CD8-positive, alpha-beta memory T cell (primary cell): Measurements from ENCODE around the gene PITX1. TPM values are rescaled to one million over a fixed set of nuclear protein-coding genes. Genes with fewer than 3 reads are reported as not detected.

Experiments used
- CTCF ChIA-PET: fragments of 350-600 bp; sonication (Branson Sonifier 250); formaldehyde crosslinking; loops from one replicate; lab custom pipeline; 2021; ENCODE audit warnings: antibody characterized with exemption; lab: Charles Lee
- POLR2A ChIA-PET: fragments of 350-600 bp; sonication (Branson Sonifier 250); formaldehyde crosslinking; loops from one replicate; lab custom pipeline; 2021; ENCODE audit warnings: antibody characterized with exemption; lab: Charles Lee
- DNase-seq, 5 donors: peaks; one replicate each; pipeline versions ENCODE4 v3.0.0 to v3.0.0-alpha.2; 2020 to 2022; ENCODE audit warnings: mixed read lengths in 1 of 5
- H3K27ac ChIP-seq: one replicate; pipeline ENCODE4 v1.7.0; 2013; ENCODE audit warnings: low read depth, mild to moderate bottlenecking, low read length, moderate library complexity
- H3K27me3 ChIP-seq: 2 replicates; pipeline ENCODE4 v1.7.0; 2013; ENCODE audit warnings: low read length, mild to moderate bottlenecking; ENCODE audit not compliant: insufficient read depth, poor library complexity, severe bottlenecking
- H3K36me3 ChIP-seq: 2 replicates; pipeline ENCODE4 v1.7.0; 2013; ENCODE audit warnings: mild to moderate bottlenecking, low read length, moderate library complexity; ENCODE audit not compliant: insufficient read depth
- H3K4me1 ChIP-seq: 2 replicates; pipeline ENCODE4 v1.7.0; 2013; ENCODE audit warnings: mild to moderate bottlenecking, low read length, moderate library complexity; ENCODE audit not compliant: insufficient read depth
- H3K4me3 ChIP-seq: 2 replicates; pipeline ENCODE4 v1.7.0; 2013; ENCODE audit warnings: mild to moderate bottlenecking, low read length
- H3K9me3 ChIP-seq: 2 replicates; pipeline ENCODE4 v1.7.0; 2013; ENCODE audit warnings: mild to moderate bottlenecking, low read length
- H3K27ac Mint-ChIP-seq, 8 donors: one replicate each; pipeline ENCODE4 v1.8.0; 2020 to 2021; ENCODE audit warnings: mixed read lengths in 8 of 8, mild to moderate bottlenecking in 6 of 8, inconsistent platforms in 3 of 8, moderate library complexity in 3 of 8
- H3K27me3 Mint-ChIP-seq, 2 donors: one replicate each; pipeline ENCODE4 v1.8.0; 2020 to 2021; ENCODE audit warnings: mixed read lengths in 2 of 2, mild to moderate bottlenecking in 1 of 2, moderate library complexity in 1 of 2
- H3K36me3 Mint-ChIP-seq, 3 donors: one replicate each; pipeline ENCODE4 v1.8.0; 2020 to 2021; ENCODE audit warnings: mixed read lengths in 3 of 3, inconsistent platforms in 1 of 3, mild to moderate bottlenecking in 1 of 3
- H3K4me1 Mint-ChIP-seq, 3 donors: one replicate each; pipeline ENCODE4 v1.8.0; 2020 to 2021; ENCODE audit warnings: mixed read lengths in 3 of 3, inconsistent platforms in 1 of 3, mild to moderate bottlenecking in 1 of 3
- H3K4me3 Mint-ChIP-seq, 7 donors: one replicate each; pipeline ENCODE4 v1.8.0; 2020 to 2021; ENCODE audit warnings: mixed read lengths in 7 of 7, mild to moderate bottlenecking in 6 of 7, moderate library complexity in 4 of 7, inconsistent platforms in 2 of 7
- H3K9me3 Mint-ChIP-seq, 5 donors: one replicate each; pipeline ENCODE4 v1.8.0; 2020 to 2022; ENCODE audit warnings: mixed read lengths in 5 of 5, mild to moderate bottlenecking in 3 of 5, moderate library complexity in 2 of 5, inconsistent platforms in 1 of 5
- polyA plus RNA-seq: library from polyadenylated mRNA; unstranded; fragments of 300-500 nt; fragmentation: Illumina TruSeq; gene quantifications from one replicate; pipeline ENCODE4 v1.2.3, GENCODE V29; 2021
- total RNA-seq, 2 experiments: library from RNA; stranded (reverse); gene quantifications; one replicate each; pipeline ENCODE4 v1.2.3, GENCODE V29; 2021

The PITX1 gene
- total and polyA plus RNA-seq, 3 experiments from 2014 or later: not detected

GRCh38 chr5:135019314-135019713 lies 14.7 kb downstream of the PITX1 start:
- no peak overlapping the region for H3K27ac ChIP-seq
- Mint-ChIP-seq H3K4me3 (no peak overlapping the region), H3K27me3 (peaks cover 0 to 3% of the 10 kb centered on the region in 2 donors), H3K9me3 (no peaks in the 10 kb centered on the region), H3K27ac (no peak overlapping the region), H3K36me3 (peaks cover 0 to 3% (median 0%) of the 10 kb centered on the region in 3 donors), H3K4me1 (no peaks in the 10 kb centered on the region)
- POLR2A ChIA-PET: no interaction called here
- H3K36me3 ChIP-seq: no peaks in the 10 kb centered on the region
- no peak overlapping the region for H3K4me3 ChIP-seq
- DNase-seq: no peak
- no peaks in the 10 kb centered on the region for H3K4me1 ChIP-seq
- CTCF ChIA-PET: no interaction called here
- H3K9me3 ChIP-seq: no peaks in the 10 kb centered on the region
- no peaks in the 10 kb centered on the region for H3K27me3 ChIP-seq

- H3K4me1 Mint-ChIP-seq: no peaks in the 10 kb centered on the region
- H3K9me3 Mint-ChIP-seq: no peaks in the 10 kb centered on the region
- Histone ChIP-seq H3K4me1 (no peaks in the 10 kb centered on the region), H3K9me3 (no peaks in the 10 kb centered on the region), H3K4me3 (no peak overlapping the region), H3K27me3 (no peaks in the 10 kb centered on the region), H3K27ac (no peak overlapping the region), H3K36me3 (no peaks in the 10 kb centered on the region)
- no peak for DNase-seq
- peaks cover 0 to 6% of the 10 kb centered on the region in 2 donors for H3K27me3 Mint-ChIP-seq
- ChIA-PET POLR2A (no interaction called here), CTCF (no interaction called here)
- no peak overlapping the region for H3K27ac Mint-ChIP-seq
- peaks cover 0 to 3% (median 0%) of the 10 kb centered on the region in 3 donors for H3K36me3 Mint-ChIP-seq
- H3K4me3 Mint-ChIP-seq: no peak overlapping the region
These were observed 15.6 kb downstream of the PITX1 start for GRCh38 chr5:135018457-135018856.

- no peak overlapping the region for H3K27ac ChIP-seq
- H3K4me1 ChIP-seq: no peaks in the 10 kb centered on the region
- H3K9me3 ChIP-seq: no peaks in the 10 kb centered on the region
- Mint-ChIP-seq H3K9me3 (no peaks in the 10 kb centered on the region), H3K27me3 (peaks cover 0 to 4% of the 10 kb centered on the region in 2 donors), H3K36me3 (no peaks in the 10 kb centered on the region), H3K27ac (no peak overlapping the region), H3K4me1 (no peaks in the 10 kb centered on the region), H3K4me3 (no peak overlapping the region)
- ChIA-PET POLR2A (no interaction called here), CTCF (no interaction called here)
- no peak overlapping the region for H3K4me3 ChIP-seq
- no peak for DNase-seq
- no peaks in the 10 kb centered on the region for H3K27me3 ChIP-seq
- H3K36me3 ChIP-seq: no peaks in the 10 kb centered on the region
These were observed 17.2 kb downstream of the PITX1 start for GRCh38 chr5:135016861-135017290.

GRCh38 chr5:135015942-135016341 lies 18.1 kb downstream of the PITX1 start:
- Mint-ChIP-seq H3K27ac (no peak overlapping the region), H3K36me3 (no peaks in the 10 kb centered on the region), H3K9me3 (no peaks in the 10 kb centered on the region), H3K4me1 (no peaks in the 10 kb centered on the region), H3K4me3 (no peak overlapping the region), H3K27me3 (peaks cover 0 to 4% of the 10 kb centered on the region in 2 donors)
- Histone ChIP-seq H3K27ac (no peak overlapping the region), H3K4me1 (no peaks in the 10 kb centered on the region), H3K9me3 (no peaks in the 10 kb centered on the region), H3K27me3 (no peaks in the 10 kb centered on the region), H3K36me3 (no peaks in the 10 kb centered on the region), H3K4me3 (no peak overlapping the region)
- POLR2A ChIA-PET: no interaction called here
- CTCF ChIA-PET: no interaction called here
- DNase-seq: no peak

- Histone ChIP-seq H3K27ac (no peak overlapping the region), H3K4me3 (no peak overlapping the region), H3K36me3 (no peaks in the 10 kb centered on the region), H3K4me1 (no peaks in the 10 kb centered on the region), H3K9me3 (no peaks in the 10 kb centered on the region), H3K27me3 (no peaks in the 10 kb centered on the region)
- no peak for DNase-seq
- Mint-ChIP-seq H3K4me3 (no peak overlapping the region), H3K27me3 (peaks cover 0 to 4% of the 10 kb centered on the region in 2 donors), H3K27ac (no peak overlapping the region), H3K9me3 (no peaks in the 10 kb centered on the region), H3K36me3 (peaks cover 0 to 3% (median 2%) of the 10 kb centered on the region in 3 donors), H3K4me1 (no peaks in the 10 kb centered on the region)
- ChIA-PET POLR2A (no interaction called here), CTCF (no interaction called here)
These were observed 20.0 kb downstream of the PITX1 start for GRCh38 chr5:135013947-135014570.

GRCh38 chr5:135013445-135013844 lies 20.6 kb downstream of the PITX1 start:
- Mint-ChIP-seq H3K36me3 (peaks cover 0 to 3% (median 3%) of the 10 kb centered on the region in 3 donors), H3K4me1 (no peaks in the 10 kb centered on the region), H3K4me3 (no peak overlapping the region), H3K27ac (no peak overlapping the region), H3K9me3 (no peaks in the 10 kb centered on the region), H3K27me3 (peaks cover 0 to 4% of the 10 kb centered on the region in 2 donors)
- ChIA-PET CTCF (no interaction called here), POLR2A (no interaction called here)
- Histone ChIP-seq H3K4me3 (no peak overlapping the region), H3K27me3 (no peaks in the 10 kb centered on the region), H3K9me3 (no peaks in the 10 kb centered on the region), H3K4me1 (no peaks in the 10 kb centered on the region), H3K27ac (no peak overlapping the region), H3K36me3 (no peaks in the 10 kb centered on the region)
- DNase-seq: no peak

GRCh38 chr5:135012951-135013391 lies 21.1 kb downstream of the PITX1 start:
- Mint-ChIP-seq H3K4me3 (no peak overlapping the region), H3K36me3 (peaks cover 0 to 3% (median 3%) of the 10 kb centered on the region in 3 donors), H3K4me1 (no peaks in the 10 kb centered on the region), H3K27me3 (peaks cover 0 to 4% of the 10 kb centered on the region in 2 donors), H3K9me3 (no peaks in the 10 kb centered on the region), H3K27ac (no peak overlapping the region)
- Histone ChIP-seq H3K4me1 (no peaks in the 10 kb centered on the region), H3K9me3 (no peaks in the 10 kb centered on the region), H3K27me3 (no peaks in the 10 kb centered on the region), H3K36me3 (no peaks in the 10 kb centered on the region), H3K27ac (no peak overlapping the region), H3K4me3 (no peak overlapping the region)
- DNase-seq: no peak
- ChIA-PET CTCF (no interaction called here), POLR2A (no interaction called here)

- H3K4me1 Mint-ChIP-seq: no peaks in the 10 kb centered on the region
- no peak for DNase-seq
- no peak overlapping the region for H3K27ac ChIP-seq
- H3K27me3 ChIP-seq: no peaks in the 10 kb centered on the region
- no peaks in the 10 kb centered on the region for H3K9me3 Mint-ChIP-seq
- H3K4me3 Mint-ChIP-seq: no peak overlapping the region
- no peaks in the 10 kb centered on the region for H3K36me3 ChIP-seq
- ChIA-PET POLR2A (no interaction called here), CTCF (interaction anchor here (1.4 kb wide), 1 partner anchor 10 kb away, joined by 3 read pairs; no protein-coding TSS in a partner anchor)
- H3K9me3 ChIP-seq: no peaks in the 10 kb centered on the region
- peaks cover 0 to 4% of the 10 kb centered on the region in 2 donors for H3K27me3 Mint-ChIP-seq
- no peak overlapping the region for H3K27ac Mint-ChIP-seq
- no peak overlapping the region for H3K4me3 ChIP-seq
- no peaks in the 10 kb centered on the region for H3K4me1 ChIP-seq
- H3K36me3 Mint-ChIP-seq: peaks cover 0 to 4% (median 3%) of the 10 kb centered on the region in 3 donors
These were observed 21.9 kb downstream of the PITX1 start for GRCh38 chr5:135012033-135012588.
